Smooth muscle cell of the brain vasculature (primary cell): ENCODE data around the gene HLA-DPA1.
"Not testable (repeated sequence)": the region's sequence is repeated elsewhere in the genome, so short reads cannot be mapped to it uniquely, and the experiment has no call there.

Source experiments
- DNase-seq: peaks from one replicate; pipeline ENCODE4 v3.0.0-alpha.2; 2012; ENCODE audit warnings: low read depth, low spot score

HLA-DPA1 gene

GRCh38 chr6:33073431-33073871, at the start of gene HLA-DPA1:
Gene HLA-DPA1, minus strand, starts transcription at chr6:33073649.
- DNase-seq, result no peak

DNA sequence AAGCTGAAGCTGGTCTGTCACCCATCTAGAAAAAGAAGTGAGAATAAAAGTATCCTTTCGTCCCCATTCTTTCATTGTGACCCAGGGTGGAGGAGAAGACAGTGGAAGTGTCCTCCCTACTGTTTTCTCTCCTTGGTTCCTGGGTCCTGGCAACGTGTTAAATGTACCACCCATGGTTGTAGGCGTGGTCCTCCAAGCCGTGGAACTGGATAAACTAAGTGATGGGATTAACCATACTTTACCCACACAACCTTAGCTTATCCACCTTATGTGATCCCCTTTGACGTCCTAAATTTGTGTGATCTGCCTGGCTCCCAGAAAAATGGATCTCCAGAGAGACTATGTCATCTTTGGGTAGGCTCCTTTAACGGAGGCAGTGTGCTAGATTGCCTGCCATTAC, 49.7 kb upstream of the HLA-DPA1 start:
- DNase-seq, result no peak

- DNase-seq, result no peak
Measured at GRCh38 chr6:33120001-33120400, 46.6 kb upstream of the HLA-DPA1 start.

- DNase-seq, result peak; percentile 15
Measured at GRCh38 chr6:33118525-33119123, 45.2 kb upstream of the HLA-DPA1 start.

DNA sequence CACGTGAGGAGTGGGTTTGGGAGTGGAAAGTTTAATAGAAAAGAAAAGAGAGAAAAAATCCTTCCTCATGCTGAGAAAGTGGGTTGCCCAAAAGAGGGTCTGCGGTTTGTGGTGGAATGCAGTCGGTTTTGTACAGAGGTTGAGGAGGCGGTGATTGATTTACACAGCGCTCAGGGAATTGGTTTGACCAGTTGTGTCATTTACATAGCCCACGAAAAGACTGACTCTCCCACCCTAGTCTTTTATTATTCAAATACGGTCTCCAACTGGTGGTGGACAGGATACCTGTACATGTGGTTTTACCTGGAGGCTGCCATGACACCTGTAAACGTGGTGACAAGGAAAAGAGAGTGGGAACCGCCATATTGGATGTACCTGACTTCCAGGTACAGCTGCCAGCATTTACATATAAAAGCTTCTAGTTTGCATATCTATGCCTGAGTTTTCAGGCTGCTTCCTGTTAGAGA, 44.4 kb upstream of the HLA-DPA1 start:
- no peak for DNase-seq

- DNase-seq, result no peak
Measured at GRCh38 chr6:33116841-33117711, 43.6 kb upstream of the HLA-DPA1 start.

DNA sequence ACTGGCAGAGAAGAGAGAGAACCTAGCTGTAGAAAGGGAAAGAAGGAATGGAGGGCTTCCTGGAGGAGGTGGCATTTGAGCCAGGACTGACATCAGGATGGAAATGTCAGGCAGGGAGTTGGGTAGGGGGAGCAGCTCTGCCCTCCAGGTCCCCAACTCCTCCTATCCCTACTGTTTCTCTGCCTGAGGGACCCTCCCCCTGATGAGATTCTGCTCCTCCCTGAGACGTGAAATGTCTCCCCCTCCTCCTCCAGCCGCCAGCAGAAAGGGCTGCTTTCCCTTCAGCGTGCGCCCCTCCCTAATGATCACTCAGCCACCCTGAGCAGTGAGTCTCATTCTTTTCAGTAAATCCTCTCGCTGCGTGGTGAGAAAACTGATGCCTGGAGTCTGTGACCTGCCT, 43.0 kb upstream of the HLA-DPA1 start:
- DNase-seq, result no peak

- no peak for DNase-seq
Measured at GRCh38 chr6:33114406-33114805, 41.0 kb upstream of the HLA-DPA1 start.

- no peak for DNase-seq
Measured at GRCh38 chr6:33113755-33114154, 40.3 kb upstream of the HLA-DPA1 start.

DNA sequence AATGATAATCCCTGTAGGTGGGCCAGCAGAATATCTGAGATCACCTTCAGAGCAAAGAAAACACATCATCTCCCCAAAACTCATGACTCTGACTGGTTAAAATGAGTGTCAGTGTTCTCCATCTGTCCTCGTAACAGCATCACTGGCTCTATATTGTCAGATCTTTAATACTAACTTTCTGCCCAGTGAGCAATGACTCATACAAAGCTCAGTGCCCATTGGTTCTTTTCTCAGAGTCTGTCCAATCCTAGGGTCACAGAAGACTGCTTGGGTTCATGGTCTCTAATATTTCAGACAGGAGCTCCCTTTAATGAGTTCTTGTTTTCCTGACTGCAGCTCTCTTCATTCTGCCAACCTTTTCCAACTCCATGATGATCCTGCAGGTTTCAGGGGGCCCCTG, 38.7 kb upstream of the HLA-DPA1 start:
- DNase-seq, result no peak

DNA sequence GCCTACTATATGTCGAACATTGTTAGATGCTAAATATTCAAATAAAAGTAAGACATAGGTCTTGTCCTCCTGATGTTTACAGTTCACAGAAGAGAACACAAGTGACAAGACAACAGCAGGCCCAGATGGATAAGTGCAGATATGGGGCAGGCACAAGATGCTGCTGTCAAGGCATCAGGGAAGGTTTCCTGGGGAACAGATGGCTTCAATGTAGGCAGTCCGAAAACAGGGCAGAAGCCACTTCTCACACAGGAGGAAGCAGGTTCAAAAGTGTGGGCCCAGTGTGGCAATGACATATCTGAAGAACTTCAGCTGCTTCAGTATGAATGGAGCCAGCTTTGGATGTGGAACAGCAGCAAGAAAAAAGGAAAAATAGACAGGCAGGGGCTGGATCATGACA, 34.9 kb upstream of the HLA-DPA1 start:
- no peak for DNase-seq

GRCh38 chr6:33107641-33108040, 34.2 kb upstream of the HLA-DPA1 start:
- DNase-seq, result no peak

GRCh38 chr6:33105916-33106871, 32.7 kb upstream of the HLA-DPA1 start:
- DNase-seq, result no peak

DNA sequence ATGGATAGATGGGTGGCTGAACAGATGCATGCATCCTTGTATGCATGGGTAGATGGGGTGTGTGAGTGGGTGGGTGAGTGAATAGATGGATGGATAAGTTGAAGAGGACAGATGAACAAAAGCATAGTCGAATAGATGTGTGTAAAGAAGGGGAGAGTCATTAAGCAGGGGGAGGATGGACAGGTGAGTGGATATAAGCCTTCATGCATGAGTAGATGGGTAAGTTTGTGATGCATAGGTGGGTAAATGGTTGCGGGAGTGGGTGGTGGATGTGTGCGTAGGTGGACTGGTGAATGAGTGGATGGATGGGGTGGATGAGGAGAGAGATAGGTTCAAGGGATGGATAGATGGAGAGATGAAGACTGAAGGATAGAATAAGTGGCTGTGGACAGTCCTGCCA, 31.9 kb upstream of the HLA-DPA1 start:
- DNase-seq, result no peak

- DNase-seq, result no peak
Measured at GRCh38 chr6:33104887-33105286, 31.4 kb upstream of the HLA-DPA1 start.

DNA sequence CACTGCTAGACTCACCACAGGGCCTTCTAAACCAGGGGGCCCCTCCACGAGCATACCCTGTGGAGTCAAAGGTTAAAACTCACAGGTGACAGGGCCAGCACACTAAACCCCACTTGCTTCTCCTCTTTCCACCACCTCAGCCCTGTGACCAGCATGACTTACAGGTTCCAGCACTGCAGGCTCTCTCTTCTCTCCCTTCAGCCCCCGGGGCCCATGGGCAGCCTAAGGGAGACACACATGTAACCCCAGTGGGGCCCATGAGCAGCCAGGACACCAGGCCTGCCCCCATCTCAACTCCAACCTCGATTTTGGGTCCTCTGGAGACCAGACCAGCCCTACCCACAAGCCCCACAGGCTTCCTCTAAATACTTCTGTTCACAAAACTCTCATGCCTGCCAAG, 30.3 kb upstream of the HLA-DPA1 start:
- DNase-seq, result no peak

DNA sequence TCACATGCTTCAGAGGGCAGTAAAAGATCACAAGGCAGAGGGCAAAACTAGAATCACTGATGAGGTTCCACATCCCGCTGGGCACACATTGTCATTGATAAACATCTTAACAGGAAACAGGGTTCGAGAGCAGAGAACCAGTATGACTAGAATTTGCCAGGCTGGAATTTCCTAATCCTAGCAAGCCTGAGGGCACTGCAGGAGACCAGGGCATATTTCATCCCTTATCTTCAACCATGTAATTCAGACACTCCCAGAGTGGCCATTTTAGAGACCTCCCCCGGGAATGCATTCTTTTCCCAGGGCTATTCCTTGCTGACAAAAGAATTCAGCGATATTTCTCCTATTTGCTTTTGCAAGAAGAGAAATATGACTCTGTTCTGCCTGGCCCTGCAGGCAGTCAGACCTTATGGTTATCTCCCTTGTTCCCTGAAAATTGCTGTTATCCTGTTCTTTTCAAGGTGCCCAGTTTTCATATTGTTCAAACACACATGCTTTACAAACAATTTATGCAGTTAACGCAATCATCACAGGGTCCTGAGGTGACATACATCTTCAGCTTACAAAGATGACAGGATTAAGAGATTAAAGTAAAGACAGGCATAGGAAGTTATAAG, 27.8 kb upstream of the HLA-DPA1 start:
- not testable (repeated sequence) for DNase-seq

GRCh38 chr6:33095681-33096080, 22.2 kb upstream of the HLA-DPA1 start:
- no peak for DNase-seq

- DNase-seq, result no peak
Measured at GRCh38 chr6:33093855-33094254, 20.4 kb upstream of the HLA-DPA1 start.

DNA sequence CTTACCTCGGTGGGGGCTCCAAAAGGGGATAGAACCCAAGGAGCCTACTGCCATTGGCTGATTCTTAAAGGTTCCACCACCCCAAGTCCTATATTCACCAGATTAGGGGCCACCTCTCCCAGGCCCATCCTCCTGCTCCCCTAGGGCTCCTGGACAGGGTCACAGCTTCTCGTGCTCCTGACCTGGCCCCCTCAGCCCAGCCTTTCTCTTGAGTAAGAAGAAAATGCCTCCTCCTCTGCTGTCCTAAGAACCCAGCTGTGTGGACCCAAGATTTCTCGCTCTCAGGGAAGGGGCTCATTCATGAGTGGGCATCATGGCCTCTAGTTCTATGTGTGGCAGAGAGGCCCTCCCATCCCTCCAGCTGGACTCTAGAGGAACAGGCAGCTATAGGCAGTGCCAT, 18.9 kb upstream of the HLA-DPA1 start:
- no peak for DNase-seq

- no peak for DNase-seq
Measured at GRCh38 chr6:33091957-33092356, 18.5 kb upstream of the HLA-DPA1 start.
